Mucosa of descending colon (tissue), 3 donors: ENCODE measurements around the gene APOA4. TPM values are rescaled to one million over a fixed set of nuclear protein-coding genes. Genes with fewer than 3 reads are reported as not detected.
"Not testable (repeated sequence)": the region's sequence is repeated elsewhere in the genome, so short reads cannot be mapped to it uniquely, and the experiment has no call there.

ENCODE experiments used
- ATAC-seq: fragments of 200-7000 bp; cut with Tn5 transposase; one replicate; pipeline ENCODE4 v1.9.1; 2020; ENCODE audit warnings: mild to moderate bottlenecking, moderate library complexity
- DNase-seq, 3 donors: peaks; one replicate each; pipeline ENCODE4 v3.0.0-alpha.2; 2020
- H3K36me3 ChIP-seq: fragments of 200-600 bp; one replicate; pipeline ENCODE4 v1.8.0; 2021; ENCODE audit warnings: low read depth, mild to moderate bottlenecking
- H3K4me1 ChIP-seq: fragments of 200-600 bp; one replicate; pipeline ENCODE4 v1.8.0; 2021; ENCODE audit warnings: low read depth, mild to moderate bottlenecking
- H3K4me3 ChIP-seq: fragments of 200-600 bp; one replicate; pipeline ENCODE4 v1.8.0; 2021; ENCODE audit warnings: mild to moderate bottlenecking
- H3K9me3 ChIP-seq: fragments of 200-600 bp; one replicate; pipeline ENCODE4 v1.8.0; 2021; ENCODE audit warnings: mild to moderate bottlenecking
- CTCF ChIP-seq: fragments of 200-600 bp; IDR thresholded peaks from one replicate; pipeline ENCODE4 v1.8.0; 2022; ENCODE audit warnings: antibody characterized with exemption, mild to moderate bottlenecking
- intact Hi-C, 2 donors: fragments of 100-400 bp; cut with DNase I in 1 of 2; cut with micrococcal nuclease in 1 of 2; formaldehyde crosslinking; loops; one replicate each; pipeline versions ENCODE4 v1.11.0 to v1.11.1; 2022; cut with DNase I, micrococcal nuclease
- total RNA-seq, 3 donors: library from RNA; stranded (reverse); fragmentation: NEBNext Ultra II Directional in 2 of 3; extraction: Animal tissue kit (Norgen Biotek cat#: 25700) in 2 of 3; gene quantifications; one replicate each; pipeline versions ENCODE4 v1.2.1 to v1.2.4, GENCODE V29; 2021 to 2023
- donor health status: DM: no; HTN: no; CAD: no; lungs with moderate emphysema.
- donor health status: DM: no; HTN: no; CAD: no.
- donor health status: DM: no; HTN: yes; CAD: no.

Gene APOA4
- total RNA-seq, 3 donors from 2014 or later = not detected

GRCh38 chr11:116835791-116836631, 12.9 kb upstream of the APOA4 start:
- H3K4me1 ChIP-seq = peaks cover 6% of the 10 kb centered on the region

GRCh38 chr11:116835042-116835772, 12.1 kb upstream of the APOA4 start:
- Histone ChIP-seq H3K4me1 (peaks cover 6% of the 10 kb centered on the region), H3K9me3 (no peaks in the 10 kb centered on the region), H3K36me3 (no peaks in the 10 kb centered on the region), H3K4me3 (no peak overlapping the region)
- ATAC-seq (peak; percentile 2), DNase-seq (no peak)
- TF ChIP-seq CTCF = no peak
- intact Hi-C loops = no loop called here

More at GRCh38 chr11:116835791-116836631, 12.9 kb upstream of the APOA4 start:
- H3K36me3 ChIP-seq = no peaks in the 10 kb centered on the region
- no peaks in the 10 kb centered on the region for H3K9me3 ChIP-seq
- no peak overlapping the region for H3K4me3 ChIP-seq
- TF ChIP-seq CTCF = peak; percentile 62
- peak; percentile 91 for ATAC-seq
- DNase-seq = peak; percentile 86 to 88 (median 88)
- intact Hi-C loops = no loop called here

- H3K36me3 ChIP-seq, intact Hi-C loops, H3K4me3 ChIP-seq, DNase-seq, H3K9me3 ChIP-seq, H3K4me1 ChIP-seq, ATAC-seq: not testable (repeated sequence)
These were observed 11.5 kb upstream of the APOA4 start for GRCh38 chr11:116834535-116835041.

- DNase-seq (no peak), ATAC-seq (no peak)
- Histone ChIP-seq H3K9me3 (no peaks in the 10 kb centered on the region), H3K4me3 (no peak overlapping the region), H3K4me1 (peaks cover 6% of the 10 kb centered on the region), H3K36me3 (no peaks in the 10 kb centered on the region)
- intact Hi-C loops = no loop called here
- TF ChIP-seq CTCF = no peak
These were observed 10.9 kb upstream of the APOA4 start for GRCh38 chr11:116833816-116834534.

- no peak for ATAC-seq
- H3K36me3 ChIP-seq = no peaks in the 10 kb centered on the region
- intact Hi-C loops = no loop called here
- H3K9me3 ChIP-seq = no peaks in the 10 kb centered on the region
- peaks cover 6% of the 10 kb centered on the region for H3K4me1 ChIP-seq
- no peak overlapping the region for H3K4me3 ChIP-seq
- no peak for DNase-seq
- no peak for TF ChIP-seq CTCF
These were observed 10.3 kb upstream of the APOA4 start for GRCh38 chr11:116833491-116833815.
